ENCODE data around the gene ADGRB3.

The ADGRB3 gene

DNA sequence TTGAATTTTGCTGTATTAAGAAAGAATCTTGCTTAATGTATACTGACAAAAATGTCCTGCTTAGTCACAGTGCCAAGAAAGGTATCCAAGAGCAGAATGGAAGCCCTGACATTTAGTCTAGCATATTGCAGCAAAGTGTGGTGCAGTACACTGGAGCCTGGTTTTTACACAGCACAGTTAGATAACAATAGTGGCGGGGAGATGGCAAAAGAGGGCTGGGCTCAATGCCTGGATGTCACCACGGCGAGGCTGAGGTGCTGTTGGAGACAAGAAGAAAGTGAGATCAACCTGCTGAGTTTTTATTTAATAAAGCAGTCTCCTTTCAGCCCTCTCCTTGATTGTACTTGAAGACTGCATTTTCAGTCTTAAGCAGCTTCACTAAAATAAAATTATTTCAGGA, 735.7 kb downstream of the ADGRB3 start:
- H3K4ac ChIP-seq (ENCODE audit: low read length), result no peak overlapping the region
- H3K79me1 ChIP-seq (ENCODE audit: low read depth, low read length), result no peaks in the 10 kb centered on the region
- H2BK15ac ChIP-seq (ENCODE audit: low read length), result no peak overlapping the region
- no peaks in the 10 kb centered on the region for H3K36me3 ChIP-seq (replicated peaks in 1 of 2; ENCODE audit: control insufficient read depth in 2 of 2, insufficient read depth in 2 of 2, low read length in 2 of 2)
- no peak overlapping the region for H2BK12ac ChIP-seq (ENCODE audit: low read length)
- no peaks in the 10 kb centered on the region for H3K27me3 ChIP-seq (ENCODE audit: control insufficient read depth in 3 of 3, insufficient read depth in 3 of 3, low read depth in 1 of 3, low read length in 3 of 3)
- H3K27ac ChIP-seq (replicated peaks; ENCODE audit: low read length), result no peak overlapping the region
- H3K14ac ChIP-seq (ENCODE audit: low read length), result no peak overlapping the region
- no peak overlapping the region for H3K9ac ChIP-seq (ENCODE audit: low read depth, low read length, poor library complexity)
- H4K8ac ChIP-seq (ENCODE audit: low read depth, low read length), result no peak overlapping the region
- DNase-seq (ENCODE audit: low spot score), result no peak
- no peak overlapping the region for H2BK120ac ChIP-seq (ENCODE audit: low read depth, low read length)
- no peak overlapping the region for H2AFZ ChIP-seq (ENCODE audit: low read length)
- H2BK5ac ChIP-seq (ENCODE audit: low read length), result no peak overlapping the region
- H3K4me3 ChIP-seq (ENCODE audit: low read length in 2 of 2), result no peak overlapping the region
- H3K23ac ChIP-seq (ENCODE audit: low read depth, low read length, poor library complexity), result no peak overlapping the region
- no peak overlapping the region for H4K91ac ChIP-seq (ENCODE audit: low read depth, low read length, poor library complexity)
- no peak overlapping the region for H3K18ac ChIP-seq (ENCODE audit: low read length)
- no peak overlapping the region for H2AK5ac ChIP-seq (ENCODE audit: low read depth, low read length)
- no peak overlapping the region for H3K4me2 ChIP-seq (ENCODE audit: insufficient read depth, low read length, poor library complexity, severe bottlenecking)
- no CpG with 5 or more reads among the region's 3 CpGs for WGBS, 2 donors (ENCODE audit: extremely low coverage in 2 of 2, insufficient read length in 2 of 2, insufficient replicate concordance in 1 of 2)
- H3K4me1 ChIP-seq (ENCODE audit: control insufficient read depth in 2 of 2, insufficient read depth in 1 of 2, low read depth in 1 of 2, low read length in 2 of 2), result peaks cover 2 to 6% of the 10 kb centered on the region in 2 donors
- no peaks in the 10 kb centered on the region for H3K9me3 ChIP-seq (replicated peaks in 1 of 2; ENCODE audit: control insufficient read depth in 2 of 2, insufficient read depth in 1 of 2, low read depth in 1 of 2, low read length in 2 of 2)

GRCh38 chr6:69378326-69378725, 743.2 kb downstream of the ADGRB3 start:
- no peak overlapping the region for H2BK120ac ChIP-seq (ENCODE audit: low read depth, low read length)
- H4K8ac ChIP-seq (ENCODE audit: low read depth, low read length), result no peak overlapping the region
- no peak overlapping the region for H3K9ac ChIP-seq (ENCODE audit: low read depth, low read length, poor library complexity)
- no peak overlapping the region for H3K18ac ChIP-seq (ENCODE audit: low read length)
- no peak overlapping the region for H3K4ac ChIP-seq (ENCODE audit: low read length)
- H3K27ac ChIP-seq (replicated peaks; ENCODE audit: low read length), result no peak overlapping the region
- no peak overlapping the region for H3K4me2 ChIP-seq (ENCODE audit: insufficient read depth, low read length, poor library complexity, severe bottlenecking)
- H2BK15ac ChIP-seq (ENCODE audit: low read length), result no peak overlapping the region
- H3K79me1 ChIP-seq (ENCODE audit: low read depth, low read length), result no peaks in the 10 kb centered on the region
- no peak overlapping the region for H2AFZ ChIP-seq (ENCODE audit: low read length)
- H3K9me3 ChIP-seq (replicated peaks in 1 of 2; ENCODE audit: control insufficient read depth in 2 of 2, insufficient read depth in 1 of 2, low read depth in 1 of 2, low read length in 2 of 2), result no peaks in the 10 kb centered on the region
- no peak overlapping the region for H2BK5ac ChIP-seq (ENCODE audit: low read length)
- H2AK5ac ChIP-seq (ENCODE audit: low read depth, low read length), result no peak overlapping the region
- no peak overlapping the region for H3K4me3 ChIP-seq (ENCODE audit: low read length in 2 of 2)
- H3K4me1 ChIP-seq (ENCODE audit: control insufficient read depth in 2 of 2, insufficient read depth in 1 of 2, low read depth in 1 of 2, low read length in 2 of 2), result no peaks in the 10 kb centered on the region
- H3K23ac ChIP-seq (ENCODE audit: low read depth, low read length, poor library complexity), result no peak overlapping the region
- H4K91ac ChIP-seq (ENCODE audit: low read depth, low read length, poor library complexity), result no peak overlapping the region
- H3K36me3 ChIP-seq (replicated peaks in 1 of 2; ENCODE audit: control insufficient read depth in 2 of 2, insufficient read depth in 2 of 2, low read length in 2 of 2), result no peaks in the 10 kb centered on the region
- no peaks in the 10 kb centered on the region for H3K27me3 ChIP-seq (ENCODE audit: control insufficient read depth in 3 of 3, insufficient read depth in 3 of 3, low read depth in 1 of 3, low read length in 3 of 3)
- no CpG with 5 or more reads among the region's 1 CpG for WGBS, 2 donors (ENCODE audit: extremely low coverage in 2 of 2, insufficient read length in 2 of 2, insufficient replicate concordance in 1 of 2)
- DNase-seq (ENCODE audit: low spot score), result no peak
- no peak overlapping the region for H2BK12ac ChIP-seq (ENCODE audit: low read length)
- H3K14ac ChIP-seq (ENCODE audit: low read length), result no peak overlapping the region

DNA sequence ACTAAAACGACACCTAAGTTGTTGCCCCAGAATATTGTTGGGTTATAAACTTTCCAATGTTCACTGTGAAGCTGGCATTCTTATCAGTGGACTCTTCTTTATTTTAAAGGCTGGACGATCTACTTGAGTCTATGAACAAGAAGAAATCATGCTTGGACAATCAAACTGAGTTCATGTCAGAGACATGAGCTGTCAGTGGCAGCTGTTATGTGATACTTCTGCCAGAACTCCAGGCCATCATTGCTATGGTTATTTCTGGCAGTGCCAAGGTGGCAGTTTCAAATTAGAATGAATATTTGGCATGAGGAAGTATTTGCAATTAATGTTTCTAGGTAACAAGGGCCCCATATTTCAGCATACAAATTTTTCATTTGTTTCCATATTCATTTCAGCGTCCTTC, 744.4 kb downstream of the ADGRB3 start:
- H3K27me3 ChIP-seq (ENCODE audit: control insufficient read depth in 3 of 3, insufficient read depth in 3 of 3, low read depth in 1 of 3, low read length in 3 of 3), result no peaks in the 10 kb centered on the region
- no peak overlapping the region for H3K9ac ChIP-seq (ENCODE audit: low read depth, low read length, poor library complexity)

GRCh38 chr6:69383627-69384026, 748.5 kb downstream of the ADGRB3 start:
- Histone ChIP-seq H2BK15ac (ENCODE audit: low read length) (no peak overlapping the region), H2BK5ac (ENCODE audit: low read length) (no peak overlapping the region), H4K91ac (ENCODE audit: low read depth, low read length, poor library complexity) (no peak overlapping the region), H2AK5ac (ENCODE audit: low read depth, low read length) (no peak overlapping the region), H3K9ac (ENCODE audit: low read depth, low read length, poor library complexity) (no peak overlapping the region), H3K23ac (ENCODE audit: low read depth, low read length, poor library complexity) (no peak overlapping the region), H3K79me1 (ENCODE audit: low read depth, low read length) (no peaks in the 10 kb centered on the region), H2AFZ (ENCODE audit: low read length) (no peak overlapping the region), H4K8ac (ENCODE audit: low read depth, low read length) (no peak overlapping the region), H3K18ac (ENCODE audit: low read length) (no peak overlapping the region), H3K4me2 (ENCODE audit: insufficient read depth, low read length, poor library complexity, severe bottlenecking) (no peak overlapping the region), H3K4me3 (ENCODE audit: low read length in 2 of 2) (no peak overlapping the region), H3K9me3 (replicated peaks in 1 of 2; ENCODE audit: control insufficient read depth in 2 of 2, insufficient read depth in 1 of 2, low read depth in 1 of 2, low read length in 2 of 2) (no peaks in the 10 kb centered on the region), H2BK120ac (ENCODE audit: low read depth, low read length) (no peak overlapping the region), H3K36me3 (replicated peaks in 1 of 2; ENCODE audit: control insufficient read depth in 2 of 2, insufficient read depth in 2 of 2, low read length in 2 of 2) (no peaks in the 10 kb centered on the region), H3K27ac (replicated peaks; ENCODE audit: low read length) (no peak overlapping the region), H3K14ac (ENCODE audit: low read length) (no peak overlapping the region), H3K4ac (ENCODE audit: low read length) (no peak overlapping the region), H2BK12ac (ENCODE audit: low read length) (no peak overlapping the region), H3K4me1 (ENCODE audit: control insufficient read depth in 2 of 2, insufficient read depth in 1 of 2, low read depth in 1 of 2, low read length in 2 of 2) (peaks cover 3 to 5% of the 10 kb centered on the region in 2 donors), H3K27me3 (ENCODE audit: control insufficient read depth in 3 of 3, insufficient read depth in 3 of 3, low read depth in 1 of 3, low read length in 3 of 3) (no peaks in the 10 kb centered on the region)
- WGBS, 2 donors (ENCODE audit: extremely low coverage in 2 of 2, insufficient read length in 2 of 2, insufficient replicate concordance in 1 of 2), result no CpG with 5 or more reads among the region's 3 CpGs
- no peak for DNase-seq (ENCODE audit: low spot score)

More for the DNA sequence above, 744.4 kb downstream of the ADGRB3 start:
- WGBS, 2 donors (ENCODE audit: extremely low coverage in 2 of 2, insufficient read length in 2 of 2, insufficient replicate concordance in 1 of 2), result no CpG with 5 or more reads among the region's 3 CpGs
- no peak overlapping the region for H2BK5ac ChIP-seq (ENCODE audit: low read length)
- no peak overlapping the region for H2BK12ac ChIP-seq (ENCODE audit: low read length)
- no peak overlapping the region for H2AK5ac ChIP-seq (ENCODE audit: low read depth, low read length)
- no peak overlapping the region for H2BK15ac ChIP-seq (ENCODE audit: low read length)
- no peak overlapping the region for H2AFZ ChIP-seq (ENCODE audit: low read length)
- no peak for DNase-seq (ENCODE audit: low spot score)
- H4K91ac ChIP-seq (ENCODE audit: low read depth, low read length, poor library complexity), result no peak overlapping the region
- H3K4me3 ChIP-seq (ENCODE audit: low read length in 2 of 2), result no peak overlapping the region
- no peak overlapping the region for H3K18ac ChIP-seq (ENCODE audit: low read length)
- H3K36me3 ChIP-seq (replicated peaks in 1 of 2; ENCODE audit: control insufficient read depth in 2 of 2, insufficient read depth in 2 of 2, low read length in 2 of 2), result no peaks in the 10 kb centered on the region
- H4K8ac ChIP-seq (ENCODE audit: low read depth, low read length), result no peak overlapping the region
- no peaks in the 10 kb centered on the region for H3K79me1 ChIP-seq (ENCODE audit: low read depth, low read length)
- H3K27ac ChIP-seq (replicated peaks; ENCODE audit: low read length), result no peak overlapping the region
- H3K23ac ChIP-seq (ENCODE audit: low read depth, low read length, poor library complexity), result no peak overlapping the region
- H3K14ac ChIP-seq (ENCODE audit: low read length), result no peak overlapping the region
- H3K4me2 ChIP-seq (ENCODE audit: insufficient read depth, low read length, poor library complexity, severe bottlenecking), result no peak overlapping the region
- H2BK120ac ChIP-seq (ENCODE audit: low read depth, low read length), result no peak overlapping the region
- no peaks in the 10 kb centered on the region for H3K9me3 ChIP-seq (replicated peaks in 1 of 2; ENCODE audit: control insufficient read depth in 2 of 2, insufficient read depth in 1 of 2, low read depth in 1 of 2, low read length in 2 of 2)
- H3K4ac ChIP-seq (ENCODE audit: low read length), result no peak overlapping the region
- H3K4me1 ChIP-seq (ENCODE audit: control insufficient read depth in 2 of 2, insufficient read depth in 1 of 2, low read depth in 1 of 2, low read length in 2 of 2), result no peaks in the 10 kb centered on the region

Data from neuronal stem cell (in vitro differentiated cells).